GM12878 (cell line): ENCODE data around the gene KRTAP12-1.

ENCODE experiments used
- EP300 ChIP-seq, 2 experiments: fragments of 150-350 bp in 1 of 2; IDR thresholded peaks; 2 replicates each; pipeline ENCODE4 v1.6.1; 2011 to 2012; ENCODE audit warnings: low read depth in 2 of 2, low read length in 2 of 2, borderline replicate concordance in 1 of 2, improper control_type of control experiment in 1 of 2, inconsistent platforms in 1 of 2; ENCODE audit not compliant: control insufficient read depth in 1 of 2
- EZH2 ChIP-seq: IDR thresholded peaks from 2 replicates; pipeline ENCODE4 v1.6.1; 2012; ENCODE audit warnings: low read depth, mild to moderate bottlenecking, control low read depth, inconsistent platforms, low read length, borderline replicate concordance; ENCODE audit not compliant: control insufficient read depth
- MTA2 ChIP-seq: fragments of 450-650 bp; IDR thresholded peaks from 2 replicates; pipeline ENCODE4 v1.6.1; 2016; ENCODE audit warnings: low read depth, mild to moderate bottlenecking, moderate library complexity
- NBN ChIP-seq: fragments of 450-650 bp; IDR thresholded peaks from 2 replicates; pipeline ENCODE4 v1.6.1; 2016
- POLR2A ChIP-seq: IDR thresholded peaks from 2 replicates; pipeline ENCODE4 v1.6.1; 2011; ENCODE audit warnings: low read depth, mild to moderate bottlenecking, low read length
- RELA ChIP-seq: fragments of 450-650 bp; IDR thresholded peaks from 2 replicates; pipeline ENCODE4 v1.8.0; 2014; ENCODE audit warnings: borderline replicate concordance; ENCODE audit not compliant: partially characterized antibody
- ZNF207 ChIP-seq: fragments of 450-650 bp; IDR thresholded peaks from 2 replicates; pipeline ENCODE4 v1.6.1; 2014; ENCODE audit warnings: antibody characterized with exemption, mild to moderate bottlenecking, borderline replicate concordance
- TF ChIP-seq, protein P1 (sequence below): IDR thresholded peaks from 2 replicates; pipeline ENCODE4 v1.6.1; 2011; ENCODE audit warnings: low read depth, low read length, improper control_type of control experiment, borderline replicate concordance
- TF ChIP-seq, protein P2 (sequence below): fragments of 150-350 bp; IDR thresholded peaks from 2 replicates; pipeline ENCODE4 v1.6.1; 2014; ENCODE audit warnings: mild to moderate bottlenecking, low read depth, low read length
- TF ChIP-seq, protein P3 (sequence below), 3 experiments: IDR thresholded peaks in 2 of 3; conservative IDR thresholded peaks in 1 of 3; 2 replicates each; pipeline ENCODE4 v1.5.1; 2011; ENCODE audit warnings: low read depth in 3 of 3, low read length in 3 of 3, mild to moderate bottlenecking in 3 of 3, control low read depth in 2 of 3, moderate library complexity in 2 of 3, inconsistent platforms in 1 of 3, mixed read lengths in 1 of 3; ENCODE audit not compliant: control insufficient read depth in 2 of 3, insufficient read depth in 1 of 3; ENCODE audit errors: extremely low read depth in 1 of 3
- TF ChIP-seq, protein P4 (sequence below): IDR thresholded peaks from 2 replicates; pipeline ENCODE4 v1.6.1; 2011; ENCODE audit warnings: low read depth, mild to moderate bottlenecking, low read length, moderate library complexity, borderline replicate concordance; ENCODE audit errors: extremely low read depth
- TF ChIP-seq, protein P5 (sequence below): IDR thresholded peaks from 2 replicates; pipeline ENCODE4 v1.6.1; 2011; ENCODE audit warnings: borderline replicate concordance, low read depth, mild to moderate bottlenecking, moderate library complexity, low read length; ENCODE audit not compliant: insufficient read depth, poor library complexity, severe bottlenecking
- TF ChIP-seq, protein P6 (sequence below): fragments of 450-650 bp; conservative IDR thresholded peaks from 2 replicates; pipeline ENCODE4 v1.6.1; 2017; ENCODE audit warnings: mild to moderate bottlenecking, moderate library complexity
- TF ChIP-seq, protein P7 (sequence below): fragments of 450-650 bp; IDR thresholded peaks from 2 replicates; pipeline ENCODE4 v1.6.1; 2017; ENCODE audit warnings: antibody characterized with exemption, mild to moderate bottlenecking, moderate library complexity

DNA sequence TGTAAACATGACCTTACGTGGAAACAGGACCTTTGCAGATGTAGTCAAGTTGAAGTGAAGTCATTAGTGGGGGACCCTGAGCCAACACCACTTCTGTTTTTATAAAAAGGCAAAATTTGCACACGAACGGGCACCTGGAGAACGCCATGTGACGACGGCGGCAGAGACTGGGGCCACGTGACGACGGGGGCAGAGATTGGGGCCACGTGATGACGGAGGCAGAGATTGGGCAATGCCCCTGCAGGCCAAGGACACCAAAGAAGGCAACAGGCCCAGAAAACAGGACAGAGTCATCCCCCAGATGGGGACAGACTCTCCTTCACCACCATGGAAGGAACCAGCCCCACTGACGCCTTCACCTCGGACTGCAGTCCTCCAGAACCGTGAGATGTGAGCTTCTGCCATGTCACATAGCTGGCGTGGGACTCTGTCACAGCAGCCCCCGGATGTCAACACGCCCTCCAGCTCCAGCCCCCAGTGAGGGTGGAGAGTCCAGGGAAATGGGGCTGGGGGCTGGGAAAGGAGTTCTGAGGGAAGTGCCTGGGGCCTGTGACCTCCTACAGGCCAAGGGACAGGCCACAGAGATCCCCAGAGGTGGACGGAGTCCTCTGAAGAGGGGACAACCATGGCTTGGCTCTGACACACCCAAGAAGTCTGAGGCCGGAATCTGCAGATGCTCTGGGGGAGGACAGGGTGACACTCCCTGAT lies 31.5 kb downstream of the KRTAP12-1 start:
- TF ChIP-seq, protein P1, sequence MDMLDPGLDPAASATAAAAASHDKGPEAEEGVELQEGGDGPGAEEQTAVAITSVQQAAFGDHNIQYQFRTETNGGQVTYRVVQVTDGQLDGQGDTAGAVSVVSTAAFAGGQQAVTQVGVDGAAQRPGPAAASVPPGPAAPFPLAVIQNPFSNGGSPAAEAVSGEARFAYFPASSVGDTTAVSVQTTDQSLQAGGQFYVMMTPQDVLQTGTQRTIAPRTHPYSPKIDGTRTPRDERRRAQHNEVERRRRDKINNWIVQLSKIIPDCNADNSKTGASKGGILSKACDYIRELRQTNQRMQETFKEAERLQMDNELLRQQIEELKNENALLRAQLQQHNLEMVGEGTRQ, result no peak
- TF ChIP-seq ZNF207 (no peak), POLR2A (no peak), EZH2 (no peak), RELA (no peak), MTA2 (no peak), NBN (no peak), EP300 (IDR thresholded peaks at IDR 0.05; ENCODE audit: borderline replicate concordance in 1 of 2, control insufficient read depth in 1 of 2, low read depth in 2 of 2, low read length in 2 of 2) (no peak)
- TF ChIP-seq, protein P2, sequence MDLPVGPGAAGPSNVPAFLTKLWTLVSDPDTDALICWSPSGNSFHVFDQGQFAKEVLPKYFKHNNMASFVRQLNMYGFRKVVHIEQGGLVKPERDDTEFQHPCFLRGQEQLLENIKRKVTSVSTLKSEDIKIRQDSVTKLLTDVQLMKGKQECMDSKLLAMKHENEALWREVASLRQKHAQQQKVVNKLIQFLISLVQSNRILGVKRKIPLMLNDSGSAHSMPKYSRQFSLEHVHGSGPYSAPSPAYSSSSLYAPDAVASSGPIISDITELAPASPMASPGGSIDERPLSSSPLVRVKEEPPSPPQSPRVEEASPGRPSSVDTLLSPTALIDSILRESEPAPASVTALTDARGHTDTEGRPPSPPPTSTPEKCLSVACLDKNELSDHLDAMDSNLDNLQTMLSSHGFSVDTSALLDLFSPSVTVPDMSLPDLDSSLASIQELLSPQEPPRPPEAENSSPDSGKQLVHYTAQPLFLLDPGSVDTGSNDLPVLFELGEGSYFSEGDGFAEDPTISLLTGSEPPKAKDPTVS, result no peak
- TF ChIP-seq, protein P3, sequence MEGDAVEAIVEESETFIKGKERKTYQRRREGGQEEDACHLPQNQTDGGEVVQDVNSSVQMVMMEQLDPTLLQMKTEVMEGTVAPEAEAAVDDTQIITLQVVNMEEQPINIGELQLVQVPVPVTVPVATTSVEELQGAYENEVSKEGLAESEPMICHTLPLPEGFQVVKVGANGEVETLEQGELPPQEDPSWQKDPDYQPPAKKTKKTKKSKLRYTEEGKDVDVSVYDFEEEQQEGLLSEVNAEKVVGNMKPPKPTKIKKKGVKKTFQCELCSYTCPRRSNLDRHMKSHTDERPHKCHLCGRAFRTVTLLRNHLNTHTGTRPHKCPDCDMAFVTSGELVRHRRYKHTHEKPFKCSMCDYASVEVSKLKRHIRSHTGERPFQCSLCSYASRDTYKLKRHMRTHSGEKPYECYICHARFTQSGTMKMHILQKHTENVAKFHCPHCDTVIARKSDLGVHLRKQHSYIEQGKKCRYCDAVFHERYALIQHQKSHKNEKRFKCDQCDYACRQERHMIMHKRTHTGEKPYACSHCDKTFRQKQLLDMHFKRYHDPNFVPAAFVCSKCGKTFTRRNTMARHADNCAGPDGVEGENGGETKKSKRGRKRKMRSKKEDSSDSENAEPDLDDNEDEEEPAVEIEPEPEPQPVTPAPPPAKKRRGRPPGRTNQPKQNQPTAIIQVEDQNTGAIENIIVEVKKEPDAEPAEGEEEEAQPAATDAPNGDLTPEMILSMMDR (IDR thresholded peaks at IDR 0.05 in 2 of 3, conservative IDR thresholded peaks at IDR 0.05 in 1 of 3; ENCODE audit: control insufficient read depth in 2 of 3, extremely low read depth in 1 of 3, insufficient read depth in 1 of 3, low read depth in 3 of 3, low read length in 3 of 3), result no peak
- TF ChIP-seq, protein P4, sequence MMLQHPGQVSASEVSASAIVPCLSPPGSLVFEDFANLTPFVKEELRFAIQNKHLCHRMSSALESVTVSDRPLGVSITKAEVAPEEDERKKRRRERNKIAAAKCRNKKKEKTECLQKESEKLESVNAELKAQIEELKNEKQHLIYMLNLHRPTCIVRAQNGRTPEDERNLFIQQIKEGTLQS, result no peak
- TF ChIP-seq, protein P5, sequence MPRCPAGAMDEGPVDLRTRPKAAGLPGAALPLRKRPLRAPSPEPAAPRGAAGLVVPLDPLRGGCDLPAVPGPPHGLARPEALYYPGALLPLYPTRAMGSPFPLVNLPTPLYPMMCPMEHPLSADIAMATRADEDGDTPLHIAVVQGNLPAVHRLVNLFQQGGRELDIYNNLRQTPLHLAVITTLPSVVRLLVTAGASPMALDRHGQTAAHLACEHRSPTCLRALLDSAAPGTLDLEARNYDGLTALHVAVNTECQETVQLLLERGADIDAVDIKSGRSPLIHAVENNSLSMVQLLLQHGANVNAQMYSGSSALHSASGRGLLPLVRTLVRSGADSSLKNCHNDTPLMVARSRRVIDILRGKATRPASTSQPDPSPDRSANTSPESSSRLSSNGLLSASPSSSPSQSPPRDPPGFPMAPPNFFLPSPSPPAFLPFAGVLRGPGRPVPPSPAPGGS, result no peak
- TF ChIP-seq, protein P6, sequence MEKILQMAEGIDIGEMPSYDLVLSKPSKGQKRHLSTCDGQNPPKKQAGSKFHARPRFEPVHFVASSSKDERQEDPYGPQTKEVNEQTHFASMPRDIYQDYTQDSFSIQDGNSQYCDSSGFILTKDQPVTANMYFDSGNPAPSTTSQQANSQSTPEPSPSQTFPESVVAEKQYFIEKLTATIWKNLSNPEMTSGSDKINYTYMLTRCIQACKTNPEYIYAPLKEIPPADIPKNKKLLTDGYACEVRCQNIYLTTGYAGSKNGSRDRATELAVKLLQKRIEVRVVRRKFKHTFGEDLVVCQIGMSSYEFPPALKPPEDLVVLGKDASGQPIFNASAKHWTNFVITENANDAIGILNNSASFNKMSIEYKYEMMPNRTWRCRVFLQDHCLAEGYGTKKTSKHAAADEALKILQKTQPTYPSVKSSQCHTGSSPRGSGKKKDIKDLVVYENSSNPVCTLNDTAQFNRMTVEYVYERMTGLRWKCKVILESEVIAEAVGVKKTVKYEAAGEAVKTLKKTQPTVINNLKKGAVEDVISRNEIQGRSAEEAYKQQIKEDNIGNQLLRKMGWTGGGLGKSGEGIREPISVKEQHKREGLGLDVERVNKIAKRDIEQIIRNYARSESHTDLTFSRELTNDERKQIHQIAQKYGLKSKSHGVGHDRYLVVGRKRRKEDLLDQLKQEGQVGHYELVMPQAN, result no peak
- TF ChIP-seq, protein P7, sequence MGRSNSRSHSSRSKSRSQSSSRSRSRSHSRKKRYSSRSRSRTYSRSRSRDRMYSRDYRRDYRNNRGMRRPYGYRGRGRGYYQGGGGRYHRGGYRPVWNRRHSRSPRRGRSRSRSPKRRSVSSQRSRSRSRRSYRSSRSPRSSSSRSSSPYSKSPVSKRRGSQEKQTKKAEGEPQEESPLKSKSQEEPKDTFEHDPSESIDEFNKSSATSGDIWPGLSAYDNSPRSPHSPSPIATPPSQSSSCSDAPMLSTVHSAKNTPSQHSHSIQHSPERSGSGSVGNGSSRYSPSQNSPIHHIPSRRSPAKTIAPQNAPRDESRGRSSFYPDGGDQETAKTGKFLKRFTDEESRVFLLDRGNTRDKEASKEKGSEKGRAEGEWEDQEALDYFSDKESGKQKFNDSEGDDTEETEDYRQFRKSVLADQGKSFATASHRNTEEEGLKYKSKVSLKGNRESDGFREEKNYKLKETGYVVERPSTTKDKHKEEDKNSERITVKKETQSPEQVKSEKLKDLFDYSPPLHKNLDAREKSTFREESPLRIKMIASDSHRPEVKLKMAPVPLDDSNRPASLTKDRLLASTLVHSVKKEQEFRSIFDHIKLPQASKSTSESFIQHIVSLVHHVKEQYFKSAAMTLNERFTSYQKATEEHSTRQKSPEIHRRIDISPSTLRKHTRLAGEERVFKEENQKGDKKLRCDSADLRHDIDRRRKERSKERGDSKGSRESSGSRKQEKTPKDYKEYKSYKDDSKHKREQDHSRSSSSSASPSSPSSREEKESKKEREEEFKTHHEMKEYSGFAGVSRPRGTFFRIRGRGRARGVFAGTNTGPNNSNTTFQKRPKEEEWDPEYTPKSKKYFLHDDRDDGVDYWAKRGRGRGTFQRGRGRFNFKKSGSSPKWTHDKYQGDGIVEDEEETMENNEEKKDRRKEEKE, result no peak
